Lung (tissue), 12 donors: Measurements from ENCODE around the gene TCEANC2. TPM values are rescaled to one million over a fixed set of nuclear protein-coding genes. Genes with fewer than 3 reads are reported as not detected.

ENCODE experiments used
- ATAC-seq: fragments of 200-7000 bp; cut with Tn5 transposase; one replicate; pipeline ENCODE4 v1.9.1; 2020; ENCODE audit warnings: moderate number of reproducible peaks; ENCODE audit not compliant: insufficient read depth, low FRiP score
- DNase-seq, 3 donors: peaks; one replicate each; pipeline ENCODE4 v3.0.0-alpha.2; 2013 to 2017
- H3K27ac ChIP-seq, 2 donors: one replicate each; pipeline ENCODE4 v1.5.1; 2013; ENCODE audit warnings: mild to moderate bottlenecking in 2 of 2, moderate library complexity in 2 of 2, control low read depth in 1 of 2, inconsistent platforms in 1 of 2, low read depth in 1 of 2, low read length in 1 of 2
- H3K27me3 ChIP-seq, 3 donors: one replicate each; pipeline ENCODE4 v1.5.1; 2013; ENCODE audit warnings: low read length in 2 of 3; ENCODE audit not compliant: control insufficient read depth in 3 of 3, insufficient read depth in 3 of 3
- H3K36me3 ChIP-seq, 4 donors: one replicate each; pipeline ENCODE4 v1.5.1; 2013; ENCODE audit warnings: low read length in 4 of 4, mild to moderate bottlenecking in 1 of 4, moderate library complexity in 1 of 4; ENCODE audit not compliant: control insufficient read depth in 4 of 4, insufficient read depth in 4 of 4
- H3K4me1 ChIP-seq, 5 donors: one replicate each; pipeline ENCODE4 v1.5.1; 2013; ENCODE audit warnings: low read length in 5 of 5, mild to moderate bottlenecking in 2 of 5, moderate library complexity in 1 of 5; ENCODE audit not compliant: control insufficient read depth in 5 of 5, insufficient read depth in 5 of 5
- H3K4me3 ChIP-seq: one replicate; pipeline ENCODE4 v1.5.1; 2013; ENCODE audit warnings: mild to moderate bottlenecking, control low read depth, moderate library complexity
- H3K9ac ChIP-seq, 2 donors: one replicate each; pipeline ENCODE4 v1.5.1; 2013; ENCODE audit warnings: low read length in 2 of 2, control low read depth in 1 of 2; ENCODE audit not compliant: insufficient read depth in 1 of 2
- H3K9me3 ChIP-seq, 4 donors: one replicate each; pipeline ENCODE4 v1.5.1; 2013; ENCODE audit warnings: low read length in 3 of 4, mild to moderate bottlenecking in 1 of 4, moderate library complexity in 1 of 4; ENCODE audit not compliant: control insufficient read depth in 4 of 4, insufficient read depth in 3 of 4
- WGBS, 2 donors: extraction: QIAGEN DNeasy Blood & Tissue Kit; methylation state at CpG; one replicate each; pipeline ENCODE4 v1.1.7; 2013; 5-methylcytosine and 5-hydroxymethylcytosine counted together
- polyA plus RNA-seq, 2 donors: library from polyadenylated mRNA; stranded (reverse); fragments of 200-250 nt; gene quantifications; one replicate each; pipeline ENCODE4 v1.2.1, GENCODE V29; 2013
- total RNA-seq, 2 donors: library from RNA; depleted of rRNA in 1 of 2; stranded (reverse); fragments of >200 nt in 1 of 2; gene quantifications; one replicate each; pipeline ENCODE4 v1.2.1, GENCODE V29; 2014 to 2021
- TF ChIP-seq, protein P1 (sequence below): IDR thresholded peaks from 2 replicates; pipeline ENCODE4 v1.5.1; 2012; ENCODE audit warnings: mild to moderate bottlenecking; ENCODE audit errors: control extremely low read depth, extremely low read depth
- donor health status: control.
- donor health status: control.
- donor health status: Bipolar disorder and iron deficiency.
- donor health status: healthy.
- donor health status: DM: yes; HTN: yes; CAD: no.

Gene TCEANC2
- total and polyA plus RNA-seq, 4 donors: 1.7 to 5.3 (median 3.6) TPM

- Histone ChIP-seq H3K27ac (no peak overlapping the region), H3K4me3 (no peak overlapping the region), H3K9ac (no peak overlapping the region), H3K4me1 (peaks cover 0 to 8% (median 0%) of the 10 kb centered on the region in 5 donors), H3K27me3 (no peaks in the 10 kb centered on the region), H3K36me3 (no peaks in the 10 kb centered on the region), H3K9me3 (no peaks in the 10 kb centered on the region)
- WGBS, 2 donors: 75 to 83% methylated on average over 9 of the region's 9 CpGs
- no peak for ATAC-seq
- TF ChIP-seq, protein P1, sequence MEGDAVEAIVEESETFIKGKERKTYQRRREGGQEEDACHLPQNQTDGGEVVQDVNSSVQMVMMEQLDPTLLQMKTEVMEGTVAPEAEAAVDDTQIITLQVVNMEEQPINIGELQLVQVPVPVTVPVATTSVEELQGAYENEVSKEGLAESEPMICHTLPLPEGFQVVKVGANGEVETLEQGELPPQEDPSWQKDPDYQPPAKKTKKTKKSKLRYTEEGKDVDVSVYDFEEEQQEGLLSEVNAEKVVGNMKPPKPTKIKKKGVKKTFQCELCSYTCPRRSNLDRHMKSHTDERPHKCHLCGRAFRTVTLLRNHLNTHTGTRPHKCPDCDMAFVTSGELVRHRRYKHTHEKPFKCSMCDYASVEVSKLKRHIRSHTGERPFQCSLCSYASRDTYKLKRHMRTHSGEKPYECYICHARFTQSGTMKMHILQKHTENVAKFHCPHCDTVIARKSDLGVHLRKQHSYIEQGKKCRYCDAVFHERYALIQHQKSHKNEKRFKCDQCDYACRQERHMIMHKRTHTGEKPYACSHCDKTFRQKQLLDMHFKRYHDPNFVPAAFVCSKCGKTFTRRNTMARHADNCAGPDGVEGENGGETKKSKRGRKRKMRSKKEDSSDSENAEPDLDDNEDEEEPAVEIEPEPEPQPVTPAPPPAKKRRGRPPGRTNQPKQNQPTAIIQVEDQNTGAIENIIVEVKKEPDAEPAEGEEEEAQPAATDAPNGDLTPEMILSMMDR: no peak
- no peak for DNase-seq
Observed at GRCh38 chr1:54142146-54142900, 88.9 kb downstream of the TCEANC2 start.

GRCh38 chr1:54144366-54144765, 91.0 kb downstream of the TCEANC2 start:
- H3K27ac ChIP-seq: no peak overlapping the region
- no peaks in the 10 kb centered on the region for H3K27me3 ChIP-seq
- no peak overlapping the region for H3K9ac ChIP-seq
- no peaks in the 10 kb centered on the region for H3K36me3 ChIP-seq
- H3K4me3 ChIP-seq: no peak overlapping the region
- TF ChIP-seq, protein P1: no peak
- H3K4me1 ChIP-seq: no peaks in the 10 kb centered on the region
- no peak for ATAC-seq
- H3K9me3 ChIP-seq: no peaks in the 10 kb centered on the region
- WGBS, 2 donors: 96 to 97% methylated on average over 11 of the region's 11 CpGs
- no peak for DNase-seq

DNA sequence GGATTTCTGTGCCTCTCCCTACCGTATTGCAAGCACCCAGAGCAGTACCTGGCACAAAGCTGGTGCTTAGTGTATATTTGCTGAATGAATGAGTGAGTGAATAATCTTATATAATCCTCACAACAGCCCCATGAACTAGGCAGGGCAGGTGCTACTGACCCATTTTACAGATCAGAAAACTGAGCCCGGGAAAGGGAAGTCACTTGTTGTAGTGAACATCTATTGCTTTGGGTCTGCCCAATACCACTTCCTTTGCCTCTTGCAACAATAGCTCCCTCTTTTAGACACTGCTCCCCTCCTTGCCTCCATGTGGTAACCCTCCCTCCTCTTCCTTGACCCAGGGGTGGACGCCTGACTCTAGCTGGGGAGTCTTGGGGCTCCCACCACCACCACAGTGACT, 96.3 kb downstream of the TCEANC2 start:
- Histone ChIP-seq H3K9me3 (no peaks in the 10 kb centered on the region), H3K36me3 (no peaks in the 10 kb centered on the region), H3K4me1 (peaks cover 0 to 2% (median 0%) of the 10 kb centered on the region in 5 donors), H3K27me3 (no peaks in the 10 kb centered on the region), H3K4me3 (no peak overlapping the region), H3K9ac (no peak overlapping the region), H3K27ac (no peak overlapping the region)
- TF ChIP-seq, protein P1: no peak
- DNase-seq: no peak
- no peak for ATAC-seq
- 89 to 98% methylated on average over 3 of the region's 3 CpGs for WGBS, 2 donors
